Kidney (tissue), 22 donors: Measurements from ENCODE around the gene MAS1. TPM values are rescaled to one million over a fixed set of nuclear protein-coding genes. Genes with fewer than 3 reads are reported as not detected.
"Not testable (repeated sequence)": the region's sequence is repeated elsewhere in the genome, so short reads cannot be mapped to it uniquely, and the experiment has no call there.

Experiments used
- DNase-seq, 5 donors: peaks; one replicate each; pipeline ENCODE4 v3.0.0-alpha.2; 2013 to 2020
- FAIRE-seq: peaks from 2 replicates; lab custom pipeline; 2012; peaks lifted over from hg19 to GRCh38; lab: Jason Lieb, UNC
- H3K27ac ChIP-seq, 2 donors: one replicate each; pipeline ENCODE4 v1.7.0; 2013; ENCODE audit warnings: low read depth in 2 of 2, low read length in 2 of 2, inconsistent platforms in 1 of 2
- H3K27me3 ChIP-seq: one replicate; pipeline ENCODE4 v1.7.1; 2013; ENCODE audit warnings: low read length, inconsistent platforms; ENCODE audit not compliant: control insufficient read depth, insufficient read depth
- H3K36me3 ChIP-seq, 3 donors: one replicate each; pipeline versions ENCODE4 v1.7.0 to v1.7.1; 2013; ENCODE audit warnings: low read length in 3 of 3, control low read depth in 1 of 3, inconsistent platforms in 1 of 3; ENCODE audit not compliant: insufficient read depth in 3 of 3, control insufficient read depth in 2 of 3
- H3K4me1 ChIP-seq, 3 donors: one replicate each; pipeline versions ENCODE4 v1.7.0 to v1.7.1; 2013; ENCODE audit warnings: low read length in 3 of 3, inconsistent platforms in 1 of 3, low read depth in 1 of 3; ENCODE audit not compliant: control insufficient read depth in 2 of 3, insufficient read depth in 2 of 3
- H3K4me3 ChIP-seq, 3 donors: one replicate each; pipeline versions ENCODE4 v1.7.0 to v1.8.1; 2013; ENCODE audit warnings: low read length in 3 of 3, control low read depth in 1 of 3, inconsistent platforms in 1 of 3
- H3K9ac ChIP-seq, 3 donors: one replicate each; pipeline versions ENCODE4 v1.7.0 to v1.7.1; 2013; ENCODE audit warnings: low read length in 3 of 3, control low read depth in 1 of 3, inconsistent platforms in 1 of 3
- H3K9me3 ChIP-seq, 3 donors: one replicate each; pipeline versions ENCODE4 v1.7.0 to v1.7.1; 2013; ENCODE audit warnings: low read length in 3 of 3, control low read depth in 1 of 3, inconsistent platforms in 1 of 3; ENCODE audit not compliant: control insufficient read depth in 2 of 3, insufficient read depth in 1 of 3
- CTCF ChIP-seq: IDR thresholded peaks from 3 replicates; pipeline ENCODE4 v1.5.1; 2012; ENCODE audit warnings: mild to moderate bottlenecking, moderate library complexity, borderline replicate concordance; ENCODE audit not compliant: insufficient read depth; ENCODE audit errors: extremely low read depth
- intact Hi-C: fragments of 100-400 bp; cut with DNase I; formaldehyde crosslinking; loops from one replicate; pipeline ENCODE4 v1.11.1; 2022
- long read RNA-seq, 10 donors: library from polyadenylated mRNA in 1 of 10; unstranded in 1 of 10; transcript quantifications; one replicate each; pipeline ENCODE4 v2.0.0 and lab custom pipeline, GENCODE V29; 2021 to 2026
- polyA plus RNA-seq: library from polyadenylated mRNA; stranded (reverse); fragments of 350-450 nt; fragmentation: Illumina TruSeq; extraction: RNeasy Lipid Tissue Mini Kit (QIAGEN cat#74804); gene quantifications from one replicate; pipeline ENCODE4 v1.2.3, GENCODE V29; 2014; ENCODE audit warnings: low read depth, low replicate concordance; ENCODE audit not compliant: insufficient read depth
- total RNA-seq: library from RNA; stranded (reverse); fragmentation: NEBNext Ultra II Directional; extraction: Animal tissue kit (Norgen Biotek cat#: 25700); gene quantifications from one replicate; pipeline ENCODE4 v1.2.1, GENCODE V29; 2021
- donor health status: control.
- donor health status: control.
- donor health status: control.
- donor health status: control.
- donor health status: control.
- donor health status: DM: yes; HTN: yes; CAD: no.
- donor health status: Normal renal cell carcinoma (clear cell type).

The MAS1 gene
- total RNA-seq (not detected), polyA plus RNA-seq (not detected)
- long read RNA-seq, donor 1 = 0 reads
- long read RNA-seq, donor 2 = 0 reads
- long read RNA-seq, donor 3 = 0 reads
- long read RNA-seq, donor 4 = 0 reads
- long read RNA-seq, donor 5 = 0 reads
- long read RNA-seq, donor 6 = 0 reads
- long read RNA-seq, donor 7 = 0 reads
- long read RNA-seq, donor 8 = 0 reads
- long read RNA-seq, donor 9 = 0 reads
- long read RNA-seq, donor 10 = 0 reads

GRCh38 chr6:159890792-159891191 lies at the start of gene MAS1:
TSS of gene MAS1 (plus strand) at chr6:159890988. CDS start at chr6:159906956, 15,968 bp downstream.
- TF ChIP-seq CTCF = no peak
- Histone ChIP-seq H3K27me3 (no peaks in the 10 kb centered on the region), H3K9me3 (no peaks in the 10 kb centered on the region), H3K4me1 (no peaks in the 10 kb centered on the region), H3K4me3 (no peak within 1 kb of the TSS), H3K9ac (no peak within 1 kb of the TSS), H3K36me3 (no peaks in the 10 kb centered on the region), H3K27ac (no peak within 1 kb of the TSS)
- intact Hi-C loops = no loop called here
- DNase-seq (no peak), FAIRE-seq (no peak)

GRCh38 chr6:159842035-159842434 lies 48.8 kb upstream of the MAS1 start:
- no peak for TF ChIP-seq CTCF
- DNase-seq (no peak), FAIRE-seq (no peak)
- no peak overlapping the region for H3K4me3 ChIP-seq
- no peaks in the 10 kb centered on the region for H3K27me3 ChIP-seq
- no peaks in the 10 kb centered on the region for H3K4me1 ChIP-seq
- intact Hi-C loops = no loop called here
- no peaks in the 10 kb centered on the region for H3K36me3 ChIP-seq
- no peak overlapping the region for H3K27ac ChIP-seq
- no peak overlapping the region for H3K9ac ChIP-seq
- H3K9me3 ChIP-seq = no peaks in the 10 kb centered on the region

GRCh38 chr6:159844737-159845645 lies 45.8 kb upstream of the MAS1 start:
- DNase-seq (no peak), FAIRE-seq (no peak)
- Histone ChIP-seq H3K27ac (no peak overlapping the region), H3K4me1 (no peaks in the 10 kb centered on the region), H3K4me3 (no peak overlapping the region), H3K9ac (no peak overlapping the region), H3K9me3 (no peaks in the 10 kb centered on the region), H3K27me3 (no peaks in the 10 kb centered on the region), H3K36me3 (no peaks in the 10 kb centered on the region)
- TF ChIP-seq CTCF = no peak
- intact Hi-C loops = no loop called here

GRCh38 chr6:159848552-159848951 lies 42.2 kb upstream of the MAS1 start:
- not testable (repeated sequence) for DNase-seq, FAIRE-seq

GRCh38 chr6:159849851-159850250 lies 40.9 kb upstream of the MAS1 start:
- H3K4me1 ChIP-seq, H3K36me3 ChIP-seq, FAIRE-seq, H3K27me3 ChIP-seq, H3K9me3 ChIP-seq, DNase-seq, H3K9ac ChIP-seq, H3K4me3 ChIP-seq, intact Hi-C loops, H3K27ac ChIP-seq: not testable (repeated sequence)

More at GRCh38 chr6:159848552-159848951, 42.2 kb upstream of the MAS1 start:
- H3K4me3 ChIP-seq, H3K36me3 ChIP-seq, H3K27me3 ChIP-seq, intact Hi-C loops, H3K9ac ChIP-seq, H3K9me3 ChIP-seq, H3K27ac ChIP-seq, H3K4me1 ChIP-seq: not testable (repeated sequence)
